Karpas-422 (cell line): ENCODE results near the gene PITPNC1. TPM values are rescaled to one million over a fixed set of nuclear protein-coding genes. Genes with fewer than 3 reads are reported as not detected.
A peak's percentile ranks its signal among the peaks of the same experiment; 100 is the strongest.

Experiments
- DNase-seq: peaks from one replicate; pipeline ENCODE4 v3.0.0-alpha.2; 2015
- H2AFZ ChIP-seq: fragments of 200-600 bp; sonication (generic); 2 replicates; pipeline ENCODE4 v1.6.1; 2014; ENCODE audit warnings: antibody characterized with exemption, low read length, mixed read lengths
- H3K27ac ChIP-seq: fragments of 200-600 bp; sonication (generic); 2 replicates; pipeline ENCODE4 v1.5.1; 2014; ENCODE audit warnings: mild to moderate bottlenecking, low read length, moderate library complexity
- H3K27me3 ChIP-seq: fragments of 200-600 bp; sonication (generic); 2 replicates; pipeline ENCODE4 v1.6.1; 2014; ENCODE audit warnings: low read length, mixed read lengths
- H3K36me3 ChIP-seq: fragments of 200-600 bp; sonication (generic); 2 replicates; pipeline ENCODE4 v1.6.1; 2014; ENCODE audit warnings: low read length, mixed read lengths; ENCODE audit not compliant: insufficient read depth
- H3K4me1 ChIP-seq: fragments of 200-600 bp; sonication (generic); 2 replicates; pipeline ENCODE4 v1.6.1; 2014; ENCODE audit warnings: mild to moderate bottlenecking, low read length, mixed read lengths
- H3K4me2 ChIP-seq: fragments of 200-600 bp; sonication (generic); 2 replicates; pipeline ENCODE4 v1.6.1; 2014; ENCODE audit warnings: low read length, low read depth, mild to moderate bottlenecking; ENCODE audit not compliant: poor library complexity, severe bottlenecking
- H3K4me3 ChIP-seq: fragments of 200-600 bp; sonication (generic); 2 replicates; pipeline ENCODE4 v1.5.1; 2014; ENCODE audit warnings: mild to moderate bottlenecking, antibody characterized with exemption, low read length, mixed read lengths
- H3K79me2 ChIP-seq: fragments of 200-600 bp; sonication (generic); 2 replicates; pipeline ENCODE4 v1.6.1; 2014; ENCODE audit warnings: mild to moderate bottlenecking, low read length, mixed read lengths
- H3K9ac ChIP-seq: fragments of 200-600 bp; sonication (generic); 2 replicates; pipeline ENCODE4 v1.6.0; 2014; ENCODE audit warnings: low read length
- H3K9me2 ChIP-seq: fragments of 200-600 bp; sonication (generic), shearing (Covaris generic); replicated peaks from 2 replicates; pipeline ENCODE4 v1.6.0; 2014; ENCODE audit warnings: mild to moderate bottlenecking, low read length, moderate library complexity; ENCODE audit not compliant: insufficient read depth
- H3K9me3 ChIP-seq: fragments of 300-700, 200-600 bp; sonication (generic); 2 replicates; pipeline ENCODE4 v1.6.1; 2014; ENCODE audit warnings: low read length, mixed read lengths
- H4K20me1 ChIP-seq: fragments of 200-600 bp; sonication (generic); 2 replicates; pipeline ENCODE4 v1.6.1; 2014; ENCODE audit warnings: mild to moderate bottlenecking, antibody characterized with exemption, low read length, low read depth; ENCODE audit not compliant: insufficient read depth
- total RNA-seq: library from RNA; depleted of rRNA; stranded (reverse); fragments of >200 nt; shearing (Covaris generic); gene quantifications from 2 replicates; pipeline ENCODE4 v1.2.3, GENCODE V29; 2014; ENCODE audit warnings: low replicate concordance

The PITPNC1 gene
- total RNA-seq, 1 experiment from 2014 or later, result 3.8 TPM

DNA sequence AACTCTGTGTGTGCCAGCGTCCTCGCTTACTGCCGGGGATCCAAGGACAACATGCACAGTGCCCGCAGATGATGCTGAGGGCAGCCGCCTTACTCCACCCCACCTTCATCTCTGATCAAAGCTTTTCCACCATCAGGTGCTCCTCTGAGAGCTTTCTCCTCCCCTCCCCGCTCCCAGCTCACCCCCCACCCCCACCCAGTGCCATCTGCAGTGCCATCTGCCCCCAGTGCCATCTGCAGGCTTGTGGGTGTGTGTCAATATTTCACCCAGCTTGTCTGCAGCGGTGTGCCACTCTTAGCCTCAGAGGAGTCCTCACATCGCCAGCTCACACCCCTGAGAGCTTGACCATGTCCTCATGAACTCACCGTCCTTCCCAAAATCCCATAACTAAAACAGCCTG, 242.5 kb downstream of the PITPNC1 start:
- H2AFZ ChIP-seq, result no peak overlapping the region
- H3K36me3 ChIP-seq, result no peaks in the 10 kb centered on the region
- no peaks in the 10 kb centered on the region for H3K27me3 ChIP-seq

DNA sequence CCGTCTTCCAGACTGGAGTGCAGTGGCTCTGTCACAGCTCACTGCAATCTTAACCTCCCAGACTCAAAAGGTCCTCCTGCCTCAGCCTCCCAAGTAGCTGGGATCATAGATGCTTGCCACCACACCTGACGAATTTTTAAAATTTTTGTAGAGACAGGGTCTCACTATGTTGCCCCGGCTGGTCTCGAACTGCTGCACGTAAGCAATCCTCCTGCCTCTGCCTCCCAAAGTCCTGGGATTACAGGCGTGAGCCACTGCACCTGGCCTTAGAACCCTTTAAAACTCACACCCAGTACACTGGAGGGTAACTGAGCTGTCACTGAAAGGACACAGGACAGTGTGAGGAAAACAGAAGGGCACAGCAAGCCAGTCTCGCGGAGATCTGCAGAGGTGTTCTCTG, 243.0 kb downstream of the PITPNC1 start:
- no peak overlapping the region for H3K27ac ChIP-seq
- no peaks in the 10 kb centered on the region for H3K9me3 ChIP-seq
- H3K9ac ChIP-seq, result no peak overlapping the region
- H3K4me1 ChIP-seq, result no peaks in the 10 kb centered on the region
- no peaks in the 10 kb centered on the region for H3K9me2 ChIP-seq
- no peak overlapping the region for H2AFZ ChIP-seq
- DNase-seq, result no peak
- no peaks in the 10 kb centered on the region for H3K36me3 ChIP-seq
- no peak overlapping the region for H3K4me2 ChIP-seq
- H3K79me2 ChIP-seq, result no peaks in the 10 kb centered on the region
- no peak overlapping the region for H3K4me3 ChIP-seq
- H4K20me1 ChIP-seq, result no peaks in the 10 kb centered on the region
- H3K27me3 ChIP-seq, result no peaks in the 10 kb centered on the region

More for the DNA sequence above, 242.5 kb downstream of the PITPNC1 start:
- DNase-seq, result no peak
- Histone ChIP-seq H3K79me2 (no peaks in the 10 kb centered on the region), H3K9ac (no peak overlapping the region), H3K9me3 (no peaks in the 10 kb centered on the region), H3K4me2 (no peak overlapping the region), H3K9me2 (no peaks in the 10 kb centered on the region), H3K27ac (no peak overlapping the region), H4K20me1 (no peaks in the 10 kb centered on the region), H3K4me3 (no peak overlapping the region), H3K4me1 (no peaks in the 10 kb centered on the region)

DNA sequence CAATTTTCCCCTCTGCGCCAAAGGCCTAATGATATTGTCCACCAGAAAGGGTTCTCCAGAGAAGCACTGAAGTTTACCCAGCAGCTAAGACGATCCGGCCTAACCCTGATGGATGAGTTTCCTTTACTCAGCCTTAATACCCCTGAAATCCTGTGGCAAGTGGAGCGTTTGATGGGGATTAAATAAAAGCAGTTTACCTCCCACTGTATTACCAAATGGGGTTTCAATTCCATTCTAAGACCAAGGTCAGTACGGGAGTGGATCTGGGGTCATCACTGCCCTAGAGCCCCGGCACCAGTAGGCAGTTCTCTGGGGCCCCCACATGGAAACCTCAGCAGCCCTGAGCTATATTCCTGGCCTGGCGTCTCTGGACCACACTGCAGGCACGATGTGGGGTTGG, 243.6 kb downstream of the PITPNC1 start:
- no peaks in the 10 kb centered on the region for H4K20me1 ChIP-seq
- DNase-seq, result no peak
- no peaks in the 10 kb centered on the region for H3K9me2 ChIP-seq
- H3K4me3 ChIP-seq, result no peak overlapping the region
- no peaks in the 10 kb centered on the region for H3K27me3 ChIP-seq
- no peak overlapping the region for H3K4me2 ChIP-seq
- H3K9me3 ChIP-seq, result no peaks in the 10 kb centered on the region
- H3K9ac ChIP-seq, result no peak overlapping the region
- H3K79me2 ChIP-seq, result no peaks in the 10 kb centered on the region
- no peak overlapping the region for H2AFZ ChIP-seq
- H3K4me1 ChIP-seq, result no peaks in the 10 kb centered on the region
- no peak overlapping the region for H3K27ac ChIP-seq
- no peaks in the 10 kb centered on the region for H3K36me3 ChIP-seq

DNA sequence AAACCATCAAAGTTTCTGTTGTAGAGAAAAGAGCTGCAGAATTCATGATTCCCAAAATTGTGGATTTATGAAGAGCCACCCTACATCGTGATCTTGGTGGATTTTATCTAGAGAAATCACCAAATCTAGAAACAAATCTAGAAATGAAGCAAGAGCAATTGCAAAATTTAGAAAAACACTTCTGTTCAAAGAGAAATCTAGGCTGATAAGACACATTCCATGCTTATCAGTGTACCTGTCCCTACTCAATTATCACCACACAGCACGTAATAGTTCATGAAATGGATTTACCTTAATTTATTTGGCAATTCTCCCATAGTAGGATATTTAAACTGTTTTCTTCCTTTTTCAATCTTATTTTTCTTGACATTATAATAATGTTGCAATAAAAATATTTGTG, 246.7 kb downstream of the PITPNC1 start:
- H3K9ac ChIP-seq, result no peak overlapping the region
- no peaks in the 10 kb centered on the region for H3K79me2 ChIP-seq
- H3K4me3 ChIP-seq, result no peak overlapping the region
- H3K4me2 ChIP-seq, result no peak overlapping the region
- H3K9me3 ChIP-seq, result no peaks in the 10 kb centered on the region
- H3K27ac ChIP-seq, result no peak overlapping the region
- H2AFZ ChIP-seq, result no peak overlapping the region
- no peak for DNase-seq
- 0 out of 2 replicates have a peak, but pooled peaks cover 4% of the 10 kb centered on the region for H4K20me1 ChIP-seq
- no peaks in the 10 kb centered on the region for H3K27me3 ChIP-seq
- no peaks in the 10 kb centered on the region for H3K4me1 ChIP-seq
- no peaks in the 10 kb centered on the region for H3K9me2 ChIP-seq
- H3K36me3 ChIP-seq, result no peaks in the 10 kb centered on the region

DNA sequence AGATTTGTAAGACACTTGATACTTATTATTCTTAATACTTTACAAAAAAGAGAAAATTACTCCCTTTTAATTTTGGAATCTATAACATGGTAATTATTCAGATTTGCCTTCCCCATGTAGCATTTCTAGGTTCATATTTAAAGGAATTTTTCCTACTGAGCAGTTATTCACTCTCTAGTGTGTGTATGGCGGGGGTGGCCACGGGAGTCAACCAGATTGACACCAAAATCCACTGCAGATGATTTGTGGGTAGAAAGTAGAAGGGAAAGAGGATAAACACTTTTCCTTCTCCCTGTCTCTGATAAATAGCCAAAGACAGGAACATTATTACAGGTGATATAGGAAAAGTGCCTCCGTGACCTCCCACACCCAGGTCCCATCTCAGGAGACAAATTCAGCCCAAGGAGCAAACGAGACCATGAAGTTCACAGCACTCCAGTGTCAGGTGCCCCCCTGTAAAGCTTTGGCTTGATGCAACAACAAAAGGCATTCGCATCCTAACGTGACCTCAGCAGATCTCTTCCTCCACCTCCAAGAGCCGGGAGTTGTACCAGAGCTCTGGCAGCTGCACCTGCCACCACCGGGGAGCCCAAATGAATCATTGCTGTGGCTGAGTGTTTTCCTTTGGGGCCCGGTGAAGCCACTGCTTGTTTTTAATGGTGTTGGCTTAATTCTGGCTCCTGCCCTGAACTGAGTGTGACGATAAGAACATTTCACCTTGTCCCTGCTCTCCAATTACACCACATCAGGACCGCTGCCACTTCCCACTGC, 248.0 kb downstream of the PITPNC1 start:
- Histone ChIP-seq H3K9me2 (no peaks in the 10 kb centered on the region), H3K4me1 (no peaks in the 10 kb centered on the region), H3K79me2 (no peaks in the 10 kb centered on the region), H2AFZ (no peak overlapping the region), H4K20me1 (0 out of 2 replicates have a peak, but pooled peaks cover 4% of the 10 kb centered on the region), H3K27me3 (no peaks in the 10 kb centered on the region), H3K36me3 (no peaks in the 10 kb centered on the region), H3K4me2 (no peak overlapping the region), H3K9ac (no peak overlapping the region), H3K4me3 (no peak overlapping the region), H3K27ac (no peak overlapping the region), H3K9me3 (no peaks in the 10 kb centered on the region)
- no peak for DNase-seq

DNA sequence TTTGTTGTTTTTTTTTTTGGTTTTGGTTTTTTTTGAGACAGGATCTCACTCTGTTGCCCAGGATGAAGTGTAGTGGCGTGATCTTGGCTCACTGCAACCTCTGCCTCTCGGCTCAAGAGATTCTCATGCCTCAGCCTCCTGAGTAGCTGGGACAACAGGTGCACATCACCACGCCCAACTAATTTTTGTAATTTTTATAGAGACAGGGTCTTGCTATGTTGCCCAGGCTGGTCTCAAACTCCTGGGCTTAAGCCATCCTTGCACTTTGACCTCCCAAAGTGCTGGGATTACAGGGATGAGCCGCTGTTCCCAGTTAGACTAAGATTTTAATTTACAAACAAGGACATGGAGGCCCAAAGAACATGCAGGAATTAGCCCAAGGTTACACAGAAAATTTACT, 248.9 kb downstream of the PITPNC1 start:
- no peaks in the 10 kb centered on the region for H3K9me2 ChIP-seq
- no peak overlapping the region for H3K4me2 ChIP-seq
- H4K20me1 ChIP-seq, result 0 out of 2 replicates have a peak, but pooled peaks cover 4% of the 10 kb centered on the region
- no peak overlapping the region for H3K9ac ChIP-seq
- no peaks in the 10 kb centered on the region for H3K27me3 ChIP-seq
- H3K27ac ChIP-seq, result no peak overlapping the region
- H3K9me3 ChIP-seq, result no peaks in the 10 kb centered on the region
- no peak overlapping the region for H3K4me3 ChIP-seq
- DNase-seq, result no peak
- H3K4me1 ChIP-seq, result no peaks in the 10 kb centered on the region
- H2AFZ ChIP-seq, result no peak overlapping the region
- H3K36me3 ChIP-seq, result no peaks in the 10 kb centered on the region
- no peaks in the 10 kb centered on the region for H3K79me2 ChIP-seq

DNA sequence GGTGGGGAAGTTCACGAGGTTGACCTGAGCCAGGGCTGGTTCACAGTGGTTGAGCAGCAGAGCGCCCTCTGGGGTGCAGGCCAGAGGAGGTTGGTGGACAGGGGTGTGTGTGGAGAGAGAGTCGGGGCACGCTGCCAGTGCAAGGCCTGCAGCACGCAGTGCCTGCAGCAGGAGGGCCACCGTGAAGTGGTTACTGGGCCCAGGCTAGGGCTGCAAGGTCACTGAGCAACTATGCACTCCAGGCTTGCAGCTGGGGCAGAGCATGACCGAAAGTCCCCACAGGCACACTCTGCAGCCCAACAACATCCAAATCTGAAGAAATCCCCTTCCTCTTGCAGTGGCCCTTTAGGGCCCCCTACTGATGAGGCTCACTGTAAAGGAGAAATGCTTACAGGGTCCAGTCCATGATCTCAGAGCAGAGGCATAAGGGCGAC, 251.5 kb downstream of the PITPNC1 start:
- H3K4me3 ChIP-seq, result no peak overlapping the region
- no peaks in the 10 kb centered on the region for H3K9me3 ChIP-seq
- H3K4me2 ChIP-seq, result no peak overlapping the region
- no peaks in the 10 kb centered on the region for H3K9me2 ChIP-seq
- peak; percentile 51 for DNase-seq
- H3K4me1 ChIP-seq, result no peaks in the 10 kb centered on the region
- no peak overlapping the region for H3K9ac ChIP-seq
- H4K20me1 ChIP-seq, result 0 out of 2 replicates have a peak, but pooled peaks cover 4% of the 10 kb centered on the region
- H3K36me3 ChIP-seq, result no peaks in the 10 kb centered on the region
- no peak overlapping the region for H2AFZ ChIP-seq
- no peaks in the 10 kb centered on the region for H3K79me2 ChIP-seq
- H3K27ac ChIP-seq, result no peak overlapping the region
- H3K27me3 ChIP-seq, result no peaks in the 10 kb centered on the region

DNA sequence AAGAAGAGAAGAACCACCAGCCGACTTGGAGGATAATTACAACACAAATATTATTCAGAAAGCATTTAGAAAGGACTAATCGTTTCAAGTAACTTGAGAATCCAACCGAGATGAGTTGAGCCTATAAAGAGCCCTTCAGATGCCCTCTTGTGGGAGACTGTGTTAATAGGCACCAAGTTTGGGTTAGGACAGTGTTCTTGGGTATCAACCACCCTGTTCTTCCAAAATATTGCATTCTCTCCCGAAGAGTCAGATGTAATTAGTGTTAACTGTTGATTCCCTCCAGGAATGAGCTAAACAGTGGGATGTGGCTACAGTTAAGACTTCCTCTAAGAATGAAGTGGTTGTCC, 252.9 kb downstream of the PITPNC1 start:
- H3K9me3 ChIP-seq, result no peaks in the 10 kb centered on the region
- H3K9ac ChIP-seq, result no peak overlapping the region
- 0 out of 2 replicates have a peak, but pooled peaks cover 4% of the 10 kb centered on the region for H4K20me1 ChIP-seq
- no peaks in the 10 kb centered on the region for H3K36me3 ChIP-seq
- H3K27me3 ChIP-seq, result no peaks in the 10 kb centered on the region
- H3K9me2 ChIP-seq, result no peaks in the 10 kb centered on the region
- H3K4me1 ChIP-seq, result no peaks in the 10 kb centered on the region
- no peak overlapping the region for H3K27ac ChIP-seq
- no peak overlapping the region for H3K4me2 ChIP-seq
- peak; percentile 69 for DNase-seq
- no peak overlapping the region for H3K4me3 ChIP-seq
- H3K79me2 ChIP-seq, result no peaks in the 10 kb centered on the region
- no peak overlapping the region for H2AFZ ChIP-seq
